ENCODE measurements around the gene GNG2.

GNG2 gene

DNA sequence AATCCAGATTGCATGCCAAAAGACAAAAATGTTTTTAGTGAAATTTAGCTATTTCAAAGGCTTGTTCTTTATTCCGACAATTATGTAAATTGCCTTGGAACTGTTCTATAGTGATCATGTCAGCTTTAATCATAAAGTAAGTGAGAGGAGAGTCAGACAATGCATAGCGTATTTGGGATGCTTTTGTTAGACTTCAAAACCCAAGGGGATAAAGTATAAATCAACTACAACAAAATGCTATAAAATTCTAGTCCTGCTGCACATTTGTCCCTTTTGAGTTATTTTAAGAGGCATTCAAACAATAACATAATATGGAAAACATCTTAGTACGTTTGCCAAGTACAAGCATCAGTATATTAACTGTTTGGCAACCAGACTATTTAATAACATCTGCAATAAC lies 140.3 kb downstream of the GNG2 start:
- Histone ChIP-seq H4K20me1 (ENCODE audit: control insufficient read depth, insufficient read depth, low read depth, low read length) (no peaks in the 10 kb centered on the region), H3K4me1 (ENCODE audit: control insufficient read depth, low read length) (no peaks in the 10 kb centered on the region), H3K36me3 (ENCODE audit: control insufficient read depth, low read length) (peaks cover 94% of the 10 kb centered on the region), H3K9me2 (replicated peaks; ENCODE audit: control insufficient read depth, low read length) (no peaks in the 10 kb centered on the region), H3K4me2 (ENCODE audit: low read length) (no peak overlapping the region), H3K79me2 (ENCODE audit: control insufficient read depth, low read length) (peaks cover 19% of the 10 kb centered on the region), H3K9me3 (ENCODE audit: control insufficient read depth, insufficient read depth, low read length) (no peaks in the 10 kb centered on the region), H3K4me3 (ENCODE audit: low read length) (no peak overlapping the region), H3K27ac (ENCODE audit: low read depth, low read length) (no peak overlapping the region), H3F3A (ENCODE audit: control insufficient read depth, insufficient read depth) (no peaks in the 10 kb centered on the region), H3K27me3 (ENCODE audit: control insufficient read depth, low read length) (no peaks in the 10 kb centered on the region)
- TF ChIP-seq, protein P1, sequence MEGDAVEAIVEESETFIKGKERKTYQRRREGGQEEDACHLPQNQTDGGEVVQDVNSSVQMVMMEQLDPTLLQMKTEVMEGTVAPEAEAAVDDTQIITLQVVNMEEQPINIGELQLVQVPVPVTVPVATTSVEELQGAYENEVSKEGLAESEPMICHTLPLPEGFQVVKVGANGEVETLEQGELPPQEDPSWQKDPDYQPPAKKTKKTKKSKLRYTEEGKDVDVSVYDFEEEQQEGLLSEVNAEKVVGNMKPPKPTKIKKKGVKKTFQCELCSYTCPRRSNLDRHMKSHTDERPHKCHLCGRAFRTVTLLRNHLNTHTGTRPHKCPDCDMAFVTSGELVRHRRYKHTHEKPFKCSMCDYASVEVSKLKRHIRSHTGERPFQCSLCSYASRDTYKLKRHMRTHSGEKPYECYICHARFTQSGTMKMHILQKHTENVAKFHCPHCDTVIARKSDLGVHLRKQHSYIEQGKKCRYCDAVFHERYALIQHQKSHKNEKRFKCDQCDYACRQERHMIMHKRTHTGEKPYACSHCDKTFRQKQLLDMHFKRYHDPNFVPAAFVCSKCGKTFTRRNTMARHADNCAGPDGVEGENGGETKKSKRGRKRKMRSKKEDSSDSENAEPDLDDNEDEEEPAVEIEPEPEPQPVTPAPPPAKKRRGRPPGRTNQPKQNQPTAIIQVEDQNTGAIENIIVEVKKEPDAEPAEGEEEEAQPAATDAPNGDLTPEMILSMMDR (IDR thresholded peaks at IDR 0.05; ENCODE audit: low read depth, low read length, poor library complexity, severe bottlenecking) = no peak
- no peak for TF ChIP-seq EZH2phosphoT487 (IDR thresholded peaks at IDR 0.05; ENCODE audit: borderline replicate concordance, low read length)

DNA sequence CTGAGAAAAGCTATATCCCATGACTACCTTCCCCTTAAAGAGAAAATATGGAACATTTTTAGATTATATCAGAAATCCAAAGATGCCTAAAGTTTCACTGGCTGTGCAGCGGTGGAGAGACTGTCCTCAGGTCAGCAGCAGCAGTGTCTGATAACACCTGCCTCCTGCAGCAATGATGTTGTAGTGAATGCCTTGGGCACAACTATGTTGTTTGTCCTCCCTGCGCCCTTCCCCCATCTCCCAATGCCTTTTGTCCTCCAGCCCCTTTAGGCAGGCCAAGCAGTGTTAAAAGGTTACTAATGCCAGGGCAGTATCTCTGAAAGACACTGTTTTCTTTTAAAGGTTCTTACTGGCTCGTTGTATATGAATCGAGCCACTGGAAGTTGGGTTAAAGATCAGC lies 142.1 kb downstream of the GNG2 start:
- H3K27ac ChIP-seq (ENCODE audit: low read depth, low read length) = no peak overlapping the region
- H3K4me3 ChIP-seq (ENCODE audit: low read length) = no peak overlapping the region

DNA sequence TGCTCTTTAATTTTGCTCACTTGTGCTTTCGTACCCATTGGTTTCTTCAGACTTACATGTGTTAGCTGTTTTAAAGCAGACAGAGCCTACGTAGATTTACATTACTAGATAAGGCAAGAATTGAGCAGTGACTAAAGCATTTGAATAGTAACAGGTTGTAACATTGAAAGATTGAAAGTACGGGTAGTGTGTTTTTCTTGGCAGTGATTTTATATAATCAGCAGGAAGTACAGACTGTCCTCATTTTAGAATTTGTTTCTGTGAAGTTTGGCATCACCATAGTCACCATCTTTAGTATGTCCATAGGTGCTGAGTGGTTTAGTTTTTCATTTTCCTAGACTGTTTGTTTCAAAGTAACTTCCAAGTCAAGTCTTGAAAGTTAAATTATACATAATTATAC lies 142.9 kb downstream of the GNG2 start:
- no peaks in the 10 kb centered on the region for H3K4me1 ChIP-seq (ENCODE audit: control insufficient read depth, low read length)
- H3K27ac ChIP-seq (ENCODE audit: low read depth, low read length) = no peak overlapping the region
- no peaks in the 10 kb centered on the region for H3K27me3 ChIP-seq (ENCODE audit: control insufficient read depth, low read length)
- no peaks in the 10 kb centered on the region for H3K79me2 ChIP-seq (ENCODE audit: control insufficient read depth, low read length)
- no peaks in the 10 kb centered on the region for H4K20me1 ChIP-seq (ENCODE audit: control insufficient read depth, insufficient read depth, low read depth, low read length)
- H3K9me3 ChIP-seq (ENCODE audit: control insufficient read depth, insufficient read depth, low read length) = no peaks in the 10 kb centered on the region
- TF ChIP-seq, protein P1 (IDR thresholded peaks at IDR 0.05; ENCODE audit: low read depth, low read length, poor library complexity, severe bottlenecking) = no peak
- no peak for TF ChIP-seq EZH2phosphoT487 (IDR thresholded peaks at IDR 0.05; ENCODE audit: borderline replicate concordance, low read length)
- H3K4me3 ChIP-seq (ENCODE audit: low read length) = no peak overlapping the region
- no peaks in the 10 kb centered on the region for H3K9me2 ChIP-seq (replicated peaks; ENCODE audit: control insufficient read depth, low read length)
- H3K4me2 ChIP-seq (ENCODE audit: low read length) = no peak overlapping the region
- peaks cover 94% of the 10 kb centered on the region for H3K36me3 ChIP-seq (ENCODE audit: control insufficient read depth, low read length)
- H3F3A ChIP-seq (ENCODE audit: control insufficient read depth, insufficient read depth) = no peaks in the 10 kb centered on the region

More for the DNA sequence above, 142.1 kb downstream of the GNG2 start:
- H3K9me3 ChIP-seq (ENCODE audit: control insufficient read depth, insufficient read depth, low read length) = no peaks in the 10 kb centered on the region
- H3K36me3 ChIP-seq (ENCODE audit: control insufficient read depth, low read length) = peaks cover 94% of the 10 kb centered on the region
- no peaks in the 10 kb centered on the region for H4K20me1 ChIP-seq (ENCODE audit: control insufficient read depth, insufficient read depth, low read depth, low read length)
- H3K9me2 ChIP-seq (replicated peaks; ENCODE audit: control insufficient read depth, low read length) = no peaks in the 10 kb centered on the region
- H3K27me3 ChIP-seq (ENCODE audit: control insufficient read depth, low read length) = no peaks in the 10 kb centered on the region
- no peaks in the 10 kb centered on the region for H3K4me1 ChIP-seq (ENCODE audit: control insufficient read depth, low read length)
- no peak overlapping the region for H3K4me2 ChIP-seq (ENCODE audit: low read length)
- H3K79me2 ChIP-seq (ENCODE audit: control insufficient read depth, low read length) = peaks cover 4% of the 10 kb centered on the region; the same call in 1 of the 2 replicates
- H3F3A ChIP-seq (ENCODE audit: control insufficient read depth, insufficient read depth) = no peaks in the 10 kb centered on the region
- TF ChIP-seq EZH2phosphoT487 (IDR thresholded peaks at IDR 0.05; ENCODE audit: borderline replicate concordance, low read length) = no peak
- TF ChIP-seq, protein P1 (IDR thresholded peaks at IDR 0.05; ENCODE audit: low read depth, low read length, poor library complexity, severe bottlenecking) = no peak
